Measurements from ENCODE around the gene MDP1. TPM values are rescaled to one million over a fixed set of nuclear protein-coding genes. Genes with fewer than 3 reads are reported as not detected.

MDP1 gene
- polyA plus RNA-seq, 2 of the 4 experiments (the other 2 are of a cell fraction), result 21.6 to 38.6 TPM

DNA sequence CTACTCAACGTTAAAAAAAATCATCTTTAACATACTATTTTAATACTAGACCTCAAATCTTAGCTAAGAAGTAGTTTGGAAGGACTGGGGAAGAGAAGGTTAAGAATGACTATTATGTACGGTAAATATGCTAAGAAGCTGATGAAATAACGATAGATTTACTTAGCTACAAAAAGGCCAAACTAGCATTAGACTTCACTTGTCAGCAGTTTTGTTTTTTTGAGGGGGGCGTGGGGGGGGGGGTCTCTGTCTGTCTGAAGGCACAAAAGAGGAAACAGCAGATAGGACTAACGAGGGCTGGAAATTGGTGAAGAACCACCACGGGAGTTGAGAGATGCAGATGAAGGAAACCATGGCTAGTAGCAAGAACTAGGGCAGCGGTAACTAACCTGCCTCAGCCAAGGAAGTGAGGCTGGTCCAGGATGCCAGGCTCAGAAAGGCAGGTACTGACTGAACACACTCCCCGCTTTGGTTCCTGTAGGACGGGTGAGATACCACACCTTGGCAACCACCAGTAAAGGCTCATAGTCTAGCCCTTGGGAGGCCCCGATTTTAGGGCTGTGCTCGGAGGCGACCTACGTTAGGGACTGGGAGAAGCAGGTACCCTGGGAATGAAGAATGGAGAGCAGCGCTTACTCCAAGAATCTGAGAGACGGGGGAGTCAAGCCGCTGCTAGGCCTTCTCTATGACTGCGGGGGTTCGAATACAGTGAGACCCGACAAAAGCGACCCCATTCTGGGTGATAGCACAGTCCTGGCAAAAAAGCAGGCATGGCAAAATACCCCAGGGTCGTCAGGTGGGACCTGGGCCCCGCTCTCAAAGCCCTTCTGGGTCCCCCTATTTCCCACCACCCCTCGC is 15.6 kb upstream of the MDP1 start:
- peak; percentile 29 for TF ChIP-seq MAFK (IDR thresholded peaks at IDR 0.05; ENCODE audit: partially characterized antibody)
- no peak for TF ChIP-seq HOXB13 (CRISPR knock-in tag; IDR thresholded peaks at IDR 0.05; ENCODE audit: low read depth)
- no peak for TF ChIP-seq EHF (CRISPR knock-in tag; IDR thresholded peaks at IDR 0.05)
- 0 out of 2 replicates have a peak, but pooled peaks have one; percentile 32 for TF ChIP-seq KDM5A (IDR thresholded peaks at IDR 0.05)
- TF ChIP-seq HOXA7 (CRISPR knock-in tag; IDR thresholded peaks at IDR 0.05), result no peak
- no peak for TF ChIP-seq ZFP36 (IDR thresholded peaks at IDR 0.05; ENCODE audit: borderline replicate concordance, partially characterized antibody)
- DNase-seq (ENCODE audit: low read depth in 1 of 2, low spot score in 1 of 2) (peak in 1 of 2 experiments; percentile 36), ATAC-seq (peak; percentile 25 to 45; a peak in 5 of 6 replicates), FAIRE-seq (no peak)
- CTCF ChIA-PET, result interaction anchor here (0.9 to 1.6 kb wide), 3 partner anchors 12 to 66 kb away, joined by 4 to 11 read pairs (median 6); partner anchors contain the start of gene MDP1
- Histone ChIP-seq H3K9me3 (no peaks in the 10 kb centered on the region), H3K4me1 (peaks cover 18% of the 10 kb centered on the region), H3K27ac (peak overlapping the region; percentile 85 to 96), H3K4me2 (peak overlapping the region; percentile 94), H3K4me3 (peak overlapping the region; percentile 73)
- 13% methylated on average over 22 of the region's 23 CpGs for whole genome bisulfite sequencing (ENCODE audit: missing lambda C conversion rate)
- POLR2A ChIA-PET, result interaction anchor here (0.7 to 1.0 kb wide), 2 partner anchors 16 to 42 kb away, joined by 3 to 7 read pairs; partner anchors contain the start of gene MDP1

DNA sequence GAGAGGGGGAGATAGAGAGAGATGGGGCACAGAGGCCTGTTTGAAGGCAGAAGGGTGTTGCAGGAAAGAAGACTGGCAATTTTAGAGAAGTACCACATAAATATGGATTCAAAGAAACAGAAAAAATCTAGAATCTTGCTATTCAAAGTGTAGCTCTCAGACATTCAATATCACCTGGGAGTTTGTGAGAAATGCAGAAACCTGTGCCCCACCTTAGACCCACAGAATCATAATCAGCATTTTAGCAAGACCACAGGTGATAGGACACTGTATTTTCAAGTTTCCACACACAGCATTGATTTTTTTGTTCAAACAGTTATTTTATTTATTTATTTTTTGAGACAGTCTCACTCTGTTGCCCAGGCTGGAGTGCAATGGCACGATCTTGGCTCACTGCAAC is 13.0 kb upstream of the MDP1 start:
- CTCF ChIA-PET, result interaction anchor here (1.0 to 2.5 kb wide), 4 partner anchors 13 to 79 kb away, joined by 3 to 14 read pairs (median 4); partner anchors contain the start of genes CIDEB, MDP1 and TINF2
- DNase-seq (ENCODE audit: low read depth in 1 of 2, low spot score in 1 of 2) (no peak), FAIRE-seq (no peak), ATAC-seq (no peak)
- H3K4me3 ChIP-seq, result no peak overlapping the region
- TF ChIP-seq MAZ (IDR thresholded peaks at IDR 0.05; ENCODE audit: borderline replicate concordance, low read depth, low read length), result no peak
- TF ChIP-seq, protein P1, sequence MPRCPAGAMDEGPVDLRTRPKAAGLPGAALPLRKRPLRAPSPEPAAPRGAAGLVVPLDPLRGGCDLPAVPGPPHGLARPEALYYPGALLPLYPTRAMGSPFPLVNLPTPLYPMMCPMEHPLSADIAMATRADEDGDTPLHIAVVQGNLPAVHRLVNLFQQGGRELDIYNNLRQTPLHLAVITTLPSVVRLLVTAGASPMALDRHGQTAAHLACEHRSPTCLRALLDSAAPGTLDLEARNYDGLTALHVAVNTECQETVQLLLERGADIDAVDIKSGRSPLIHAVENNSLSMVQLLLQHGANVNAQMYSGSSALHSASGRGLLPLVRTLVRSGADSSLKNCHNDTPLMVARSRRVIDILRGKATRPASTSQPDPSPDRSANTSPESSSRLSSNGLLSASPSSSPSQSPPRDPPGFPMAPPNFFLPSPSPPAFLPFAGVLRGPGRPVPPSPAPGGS (IDR thresholded peaks at IDR 0.05), result no peak
- TF ChIP-seq BHLHE40 (IDR thresholded peaks at IDR 0.05; ENCODE audit: low read depth, low read length), result no peak
- TF ChIP-seq RARB (CRISPR knock-in tag; IDR thresholded peaks at IDR 0.05), result no peak
- no peak for TF ChIP-seq NR3C1 (IDR thresholded peaks at IDR 0.05)
- TF ChIP-seq CEBPB (IDR thresholded peaks at IDR 0.05), result no peak
- TF ChIP-seq CHD4 (IDR thresholded peaks at IDR 0.05; ENCODE audit: borderline replicate concordance), result no peak
- TF ChIP-seq MYC (IDR thresholded peaks at IDR 0.05; ENCODE audit: borderline replicate concordance, low read length), result no peak
- TF ChIP-seq CHD2 (IDR thresholded peaks at IDR 0.05; ENCODE audit: low read length, partially characterized antibody), result no peak
- no peak for TF ChIP-seq HDAC2 (IDR thresholded peaks at IDR 0.05)
- TF ChIP-seq ESRRA (IDR thresholded peaks at IDR 0.05; ENCODE audit: borderline replicate concordance, low read length), result no peak
- no peak overlapping the region for H3K27ac ChIP-seq
- 73% methylated on average over 1 of the region's 1 CpG for WGBS (ENCODE audit: missing lambda C conversion rate)
- H3K4me2 ChIP-seq, result no peak overlapping the region
- POLR2A ChIA-PET, result no interaction called here
- H3K9me3 ChIP-seq, result no peaks in the 10 kb centered on the region
- H3K4me1 ChIP-seq, result peaks cover 21% of the 10 kb centered on the region

DNA sequence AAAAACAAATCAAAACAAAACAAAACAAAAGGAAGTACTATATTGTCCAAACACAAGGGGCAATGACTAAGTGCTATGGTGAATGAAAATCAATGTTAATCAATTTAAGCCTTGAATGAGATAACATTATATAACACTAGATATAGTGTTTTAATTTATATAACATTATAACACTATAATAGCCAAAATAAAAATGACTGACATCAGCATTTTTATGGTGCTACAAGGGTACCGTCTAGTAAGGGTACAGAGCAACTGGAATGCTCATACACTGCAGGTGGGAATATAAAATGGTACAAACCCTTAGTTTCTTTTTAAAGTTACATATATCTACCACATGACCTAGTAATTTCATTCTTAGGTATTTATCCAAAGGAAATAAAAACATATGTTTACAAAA is 10.6 kb upstream of the MDP1 start:
- no peak for DNase-seq (ENCODE audit: low read depth in 1 of 2, low spot score in 1 of 2)
- no peak for ATAC-seq
- TF ChIP-seq HOXB5 (CRISPR knock-in tag; IDR thresholded peaks at IDR 0.05) (no peak), MAFK (IDR thresholded peaks at IDR 0.05; ENCODE audit: partially characterized antibody) (peak; percentile 93), ZNF302 (CRISPR knock-in tag; IDR thresholded peaks at IDR 0.05) (no peak), BHLHE40 (IDR thresholded peaks at IDR 0.05; ENCODE audit: low read depth, low read length) (no peak)
- CTCF ChIA-PET, result interaction anchor here (1.0 to 1.4 kb wide), 3 partner anchors 10 to 16 kb away, joined by 3 to 6 read pairs (median 3); partner anchors contain the start of genes MDP1 and TINF2
- 95% methylated on average over 1 of the region's 1 CpG for WGBS (ENCODE audit: missing lambda C conversion rate)
- Histone ChIP-seq H3K4me2 (no peak overlapping the region), H3K27ac (no peak overlapping the region), H3K4me3 (no peak overlapping the region), H3K4me1 (peaks cover 14% of the 10 kb centered on the region), H3K9me3 (no peaks in the 10 kb centered on the region)
- POLR2A ChIA-PET, result no interaction called here
- FAIRE-seq, result no peak
